HG02759 (cell line): ENCODE measurements around the gene PHC3.
A peak's percentile ranks its signal among the peaks of the same experiment; 100 is the strongest.

Experiments used
- ATAC-seq: cut with Tn5 transposase; IDR thresholded peaks from one replicate; pipeline ENCODE4 v1.9.1; 2021; ENCODE audit warnings: mild to moderate bottlenecking, moderate library complexity; ENCODE audit not compliant: unreplicated experiment

The PHC3 gene

DNA sequence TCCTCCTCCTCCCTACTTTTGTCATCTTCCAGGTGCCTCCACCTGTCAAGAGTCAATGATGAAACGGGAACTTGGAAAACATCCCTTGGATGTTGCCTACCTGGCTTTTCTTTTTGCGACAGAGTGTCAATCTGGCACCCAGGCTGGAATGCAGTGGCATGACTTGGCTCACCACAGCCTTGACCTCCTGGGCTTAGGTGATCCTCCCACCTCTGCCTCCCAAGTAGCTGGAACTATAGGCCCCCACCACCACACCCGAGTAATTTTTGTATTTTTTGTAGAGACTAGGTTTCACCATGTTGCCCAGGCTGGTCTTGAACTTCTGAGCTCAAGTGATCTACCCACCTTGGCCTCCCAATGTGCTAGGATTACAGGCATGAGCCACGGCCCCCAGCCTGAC lies 100.9 kb downstream of the PHC3 start:
- no peak for ATAC-seq

DNA sequence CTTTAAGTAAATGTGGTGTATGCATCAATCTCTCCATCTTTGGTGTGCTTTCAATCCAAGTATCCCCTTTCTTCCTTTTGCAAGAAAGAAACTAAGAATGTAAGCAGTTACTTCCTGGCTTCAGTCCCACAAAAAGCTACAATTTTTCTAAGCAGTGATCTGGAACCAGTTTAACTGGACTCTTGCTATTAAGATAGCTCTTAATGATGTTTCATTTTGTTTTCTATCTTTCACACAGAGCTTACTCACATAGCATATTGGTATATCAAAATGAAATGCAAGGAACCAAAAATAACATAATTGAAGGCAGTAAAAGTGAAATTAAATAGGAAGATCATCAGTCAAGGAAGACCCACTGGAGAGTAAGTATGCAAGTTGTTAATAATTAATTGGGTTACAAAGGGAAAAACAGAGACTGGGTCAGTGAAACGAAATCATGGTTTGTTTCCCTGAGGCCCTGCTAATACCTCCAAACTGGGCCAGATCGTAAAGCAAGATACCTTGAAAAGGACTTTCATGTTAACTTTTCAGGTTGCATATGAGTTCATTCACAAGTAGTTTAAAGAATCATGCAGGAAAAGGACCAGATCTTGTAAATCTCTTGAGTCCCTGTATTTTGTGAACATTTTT lies 101.9 kb downstream of the PHC3 start:
- no peak for ATAC-seq

DNA sequence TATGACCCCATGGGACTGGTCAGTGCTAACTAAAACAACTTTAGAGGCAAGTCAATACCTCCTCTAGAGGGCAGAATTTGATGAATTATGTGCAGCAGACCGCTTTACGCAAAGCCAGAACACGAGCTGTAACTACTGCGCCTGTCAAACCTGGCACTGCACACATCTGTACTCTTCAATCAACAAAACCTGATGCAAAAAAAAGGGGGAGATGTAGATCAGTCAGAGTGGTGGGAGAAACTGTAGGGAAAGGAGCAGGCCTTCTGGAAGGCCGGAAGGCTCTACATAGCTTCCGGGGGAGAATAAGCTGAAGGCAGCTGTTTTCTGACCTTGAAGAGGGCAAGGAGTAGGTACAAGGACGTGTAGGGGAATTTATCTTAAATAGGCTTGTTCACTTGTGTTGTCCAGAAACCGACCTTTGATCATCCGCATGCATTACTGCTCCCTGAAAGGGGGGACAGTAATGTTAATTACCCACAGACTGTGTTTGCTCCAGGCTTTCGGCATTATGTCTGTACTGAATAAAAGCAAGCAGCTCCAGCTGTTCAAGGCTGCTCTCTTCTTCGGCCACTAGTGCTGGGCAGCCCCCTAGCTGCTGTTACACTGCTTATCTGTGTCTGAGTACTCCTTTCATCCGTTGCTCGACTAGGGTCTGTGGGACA lies 102.8 kb downstream of the PHC3 start:
- ATAC-seq = no peak

DNA sequence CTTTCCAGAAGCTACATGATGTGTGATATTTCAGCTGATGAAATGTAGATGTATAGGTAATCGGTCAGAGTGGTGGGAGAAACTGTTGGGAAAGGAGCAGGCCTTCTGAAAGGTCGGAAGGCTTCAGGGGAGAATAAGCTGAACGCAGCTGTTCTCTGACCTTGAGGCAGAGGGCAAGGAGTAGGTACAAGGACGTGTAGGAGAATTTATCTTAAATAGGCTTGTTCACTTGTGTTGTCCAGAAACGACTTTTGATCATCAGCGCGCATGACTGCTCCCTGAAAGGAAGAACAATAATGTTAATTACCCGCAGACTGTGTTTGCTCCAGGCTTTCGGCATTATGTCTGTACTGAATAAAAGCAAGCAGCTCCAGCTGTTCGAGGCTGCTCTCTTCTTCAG lies 104.2 kb downstream of the PHC3 start:
- no peak for ATAC-seq

DNA sequence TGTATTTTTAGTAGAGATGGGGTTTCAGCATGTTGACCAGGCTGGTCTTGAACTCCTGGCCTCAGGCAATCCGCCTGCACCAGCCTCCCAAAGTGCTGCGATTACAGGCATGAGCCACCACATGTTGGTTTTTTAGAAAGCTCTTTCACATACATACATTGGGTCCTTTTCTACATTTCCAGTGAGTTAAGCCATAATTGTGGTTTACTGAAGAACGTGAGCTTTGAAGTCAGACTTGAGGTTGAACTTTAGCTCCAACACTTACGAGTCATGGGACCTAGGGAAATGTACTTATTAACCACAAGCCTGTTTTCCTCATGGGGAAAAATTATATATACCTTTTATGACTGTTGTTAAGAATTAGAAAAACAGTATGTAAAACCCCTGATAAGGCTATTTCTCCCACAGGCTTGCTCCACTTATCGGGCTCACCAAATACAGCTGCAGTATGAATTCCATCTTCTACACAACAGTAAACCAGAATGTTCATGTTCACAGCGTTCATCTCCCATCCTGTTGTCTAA lies 104.8 kb downstream of the PHC3 start:
- no peak for ATAC-seq

DNA sequence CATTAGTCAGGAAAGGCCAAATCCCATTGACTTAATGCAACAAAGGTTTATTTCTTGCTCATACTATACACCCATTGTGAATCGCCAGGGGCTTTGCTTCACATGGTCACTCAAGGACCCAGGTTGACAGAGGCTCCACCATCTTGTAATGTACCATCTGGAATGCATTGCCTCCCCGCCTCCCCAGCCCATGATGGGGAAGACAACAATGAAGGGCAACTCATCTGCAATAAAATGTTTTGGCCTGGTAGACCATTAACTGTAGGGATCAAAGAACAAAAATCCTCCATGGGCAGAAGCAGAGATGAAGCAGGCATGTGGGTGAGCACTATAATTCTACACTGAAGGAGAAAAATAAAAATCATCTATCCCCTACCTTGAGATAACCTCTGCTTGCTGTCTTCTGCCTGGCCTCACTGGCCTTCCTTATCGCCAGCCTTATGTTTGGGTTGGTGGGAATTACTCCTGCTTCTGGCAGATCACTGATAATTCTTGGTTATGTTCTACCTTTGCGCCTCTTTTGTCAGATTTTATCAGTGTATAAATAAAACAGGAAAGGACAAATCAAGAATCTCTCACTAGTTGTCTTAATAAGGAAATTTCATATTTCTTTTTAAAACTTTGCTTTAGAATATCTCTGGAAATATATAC lies 106.0 kb downstream of the PHC3 start:
- ATAC-seq = no peak

DNA sequence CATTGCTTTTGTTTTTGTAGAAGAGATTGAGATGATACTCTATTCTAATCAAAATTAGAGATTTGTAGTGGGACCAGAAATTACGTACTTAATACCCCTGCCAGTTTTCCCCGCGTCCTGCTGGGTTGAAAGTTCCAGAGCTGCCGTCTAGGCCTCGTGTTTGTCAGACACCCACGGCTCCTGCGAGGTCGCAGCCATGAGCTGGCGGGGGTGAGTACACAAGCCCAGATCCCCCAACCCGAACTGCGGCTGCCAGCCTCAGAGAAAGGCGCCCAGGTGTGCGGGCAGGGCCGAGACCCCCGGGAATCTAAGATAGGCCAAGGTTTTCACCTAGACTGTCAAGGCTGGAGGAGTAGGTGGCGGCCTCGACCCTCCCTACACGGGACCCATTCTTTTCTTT lies 117.4 kb downstream of the PHC3 start:
- ATAC-seq = no peak

DNA sequence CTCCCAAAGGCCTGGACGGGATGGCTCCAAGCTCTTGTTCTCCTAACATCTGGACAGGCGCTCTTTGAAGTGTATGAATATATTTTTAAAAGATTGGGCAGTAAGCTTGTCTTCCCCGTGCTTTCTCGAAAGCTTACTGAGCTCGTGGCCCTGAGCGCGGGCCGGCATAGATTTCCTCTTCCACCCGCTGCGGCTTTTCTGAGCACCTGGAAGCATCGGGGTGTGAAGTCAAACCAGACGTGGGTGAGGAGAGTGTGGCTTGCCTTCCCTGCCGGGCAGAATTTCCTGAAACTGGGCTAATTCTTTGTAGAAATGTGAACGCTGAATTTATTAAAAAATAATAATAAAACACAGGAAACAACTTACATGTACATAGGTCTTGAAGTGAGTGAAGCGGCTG lies 117.8 kb downstream of the PHC3 start:
- ATAC-seq = no peak

DNA sequence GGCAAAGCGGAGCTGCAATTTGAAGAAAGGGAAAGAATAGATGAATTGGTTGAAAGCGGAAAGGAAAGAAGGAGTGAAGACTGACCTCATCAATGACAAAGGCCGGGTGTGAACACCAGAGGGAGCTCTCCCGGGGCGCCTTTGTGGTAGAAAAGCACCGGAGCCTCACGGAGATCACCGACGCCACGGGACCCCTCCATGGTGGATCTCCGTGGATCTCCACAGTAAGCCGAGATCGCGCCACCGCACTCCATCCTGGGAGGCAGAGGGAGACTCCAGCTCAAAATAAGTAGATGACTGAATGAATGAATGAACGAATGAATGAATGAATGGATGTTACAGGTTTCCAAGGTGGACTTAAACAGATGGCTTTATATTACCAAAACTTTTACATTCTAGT lies 118.8 kb downstream of the PHC3 start:
- ATAC-seq = no peak

DNA sequence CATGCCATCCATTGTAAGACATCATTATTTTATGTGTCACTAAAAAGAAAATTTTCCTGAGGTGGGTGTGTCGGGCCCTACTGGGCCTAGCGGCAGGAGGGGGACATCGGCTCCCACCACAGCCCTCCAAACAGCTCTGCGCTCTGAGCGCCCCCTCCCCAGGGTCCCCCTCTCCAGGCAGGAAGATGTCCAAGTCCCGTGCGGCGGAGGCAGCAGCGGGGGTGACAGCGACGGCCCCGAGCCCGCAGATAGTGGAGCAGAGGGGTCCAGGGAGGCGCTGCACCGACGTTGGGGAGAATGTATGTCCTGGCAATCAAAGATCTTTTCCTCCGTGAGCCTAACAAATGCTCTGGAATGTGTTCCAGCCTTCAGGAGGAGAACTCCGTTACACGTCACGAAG lies 119.5 kb downstream of the PHC3 start:
- ATAC-seq = no peak

DNA sequence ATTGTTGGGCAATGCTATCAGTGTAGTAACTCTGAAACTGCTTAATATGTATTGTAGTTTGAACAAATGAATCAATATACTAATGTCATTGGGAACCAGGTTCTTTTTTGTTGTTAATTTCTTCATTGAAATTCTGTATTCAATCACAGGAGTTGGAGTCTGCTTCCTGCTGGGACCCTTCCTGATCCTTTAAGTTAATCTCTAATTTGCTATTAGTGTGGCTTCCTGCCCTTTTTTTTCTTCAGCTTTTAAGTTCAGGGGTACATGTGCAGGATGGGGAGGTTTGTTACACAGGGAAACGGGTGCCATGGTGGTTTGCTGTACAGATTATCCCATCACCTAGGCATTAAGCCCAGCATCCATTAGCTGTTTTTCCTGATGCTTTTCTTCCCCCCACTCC lies 122.1 kb downstream of the PHC3 start:
- ATAC-seq = no peak

DNA sequence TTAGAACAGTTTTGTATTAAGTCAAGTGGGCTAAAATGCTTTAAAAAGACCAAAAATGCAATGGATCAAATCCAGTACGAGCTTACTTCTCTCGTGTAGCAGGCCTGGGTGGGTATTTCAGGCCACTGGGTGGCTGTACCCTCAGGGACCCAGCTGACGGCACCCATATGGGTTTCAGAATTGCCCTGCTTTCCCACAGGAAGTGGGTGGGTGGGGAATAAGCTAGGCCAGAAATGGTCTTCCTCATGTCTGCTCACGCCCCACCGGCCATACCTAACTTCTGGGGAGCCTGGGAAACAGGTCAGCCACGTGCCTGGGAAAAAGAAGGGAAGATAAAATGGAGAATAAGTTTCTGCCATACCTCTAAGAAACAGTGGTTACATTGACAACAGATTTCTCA lies 123.4 kb downstream of the PHC3 start:
- ATAC-seq = no peak

DNA sequence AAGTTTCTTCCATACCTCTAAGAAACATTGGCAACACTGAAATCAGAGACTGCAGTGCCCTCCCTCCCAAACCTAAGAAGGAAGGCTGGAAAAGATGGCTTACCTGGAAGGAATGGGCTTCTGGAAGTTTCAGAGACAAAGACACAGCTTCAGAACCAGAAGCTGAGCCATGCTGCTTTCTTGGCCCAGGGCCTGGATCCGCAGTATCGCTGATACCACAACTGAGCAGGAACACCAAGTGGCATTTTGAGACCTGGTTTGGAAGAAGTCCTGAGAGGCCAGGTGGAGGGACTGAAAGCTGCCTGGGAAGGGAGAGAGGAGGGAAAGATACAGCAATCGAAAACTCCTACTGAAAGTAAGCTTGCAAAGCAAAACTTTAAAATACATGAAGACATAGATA lies 124.0 kb downstream of the PHC3 start:
- no peak for ATAC-seq

DNA sequence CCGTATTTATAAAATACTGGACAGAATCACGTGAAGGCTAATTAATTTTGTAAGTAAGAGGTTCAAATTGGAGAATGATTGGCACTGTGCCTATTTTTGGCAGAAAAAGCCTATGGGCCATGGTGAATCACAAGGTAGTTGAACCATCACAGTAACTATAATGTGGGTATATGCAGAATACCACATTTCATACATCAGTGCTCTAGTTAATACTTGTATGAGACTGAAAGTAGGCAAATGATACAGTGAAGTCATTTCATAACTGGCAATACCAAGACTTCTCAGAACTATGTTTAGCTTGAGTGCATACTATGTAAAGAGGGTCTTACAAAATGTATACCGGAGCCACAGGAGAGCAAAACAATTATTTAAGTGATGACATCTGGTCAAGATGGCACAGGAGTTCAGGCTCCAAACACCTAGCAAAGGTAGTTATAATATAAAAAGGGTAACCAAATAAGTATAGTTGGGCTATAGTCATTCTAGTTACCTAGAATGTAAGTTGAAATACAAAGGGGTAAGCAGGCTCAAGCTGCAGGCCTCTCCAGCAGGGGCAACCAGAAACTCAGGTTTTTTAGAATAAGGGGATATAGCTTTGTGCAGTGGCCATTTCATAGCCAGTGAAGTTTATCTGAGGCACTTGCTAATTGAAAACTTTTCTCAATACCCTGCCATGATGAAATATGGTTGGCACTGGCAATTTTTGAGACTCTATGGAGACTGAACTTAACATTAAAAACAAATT lies 124.7 kb downstream of the PHC3 start:
- ATAC-seq = peak; percentile 87

DNA sequence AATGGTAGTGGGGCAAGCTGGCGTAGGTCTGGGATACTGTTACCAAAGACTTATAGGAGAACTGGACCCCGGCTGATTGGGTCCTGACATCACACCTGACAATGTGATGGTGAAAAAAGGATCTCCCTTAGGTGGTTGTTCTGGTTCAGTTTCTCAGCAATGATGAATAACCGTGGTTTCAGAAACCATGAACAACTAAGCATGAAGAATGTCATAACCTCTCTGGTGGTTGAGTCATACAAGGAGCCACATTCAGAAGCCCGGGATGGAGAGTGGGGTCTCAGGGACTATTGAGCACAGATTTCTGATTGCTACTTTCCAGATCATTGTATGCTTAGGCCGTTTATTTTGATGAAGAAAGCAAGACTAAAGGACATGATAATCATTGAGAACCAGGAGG lies 126.3 kb downstream of the PHC3 start:
- peak; percentile 76 for ATAC-seq

DNA sequence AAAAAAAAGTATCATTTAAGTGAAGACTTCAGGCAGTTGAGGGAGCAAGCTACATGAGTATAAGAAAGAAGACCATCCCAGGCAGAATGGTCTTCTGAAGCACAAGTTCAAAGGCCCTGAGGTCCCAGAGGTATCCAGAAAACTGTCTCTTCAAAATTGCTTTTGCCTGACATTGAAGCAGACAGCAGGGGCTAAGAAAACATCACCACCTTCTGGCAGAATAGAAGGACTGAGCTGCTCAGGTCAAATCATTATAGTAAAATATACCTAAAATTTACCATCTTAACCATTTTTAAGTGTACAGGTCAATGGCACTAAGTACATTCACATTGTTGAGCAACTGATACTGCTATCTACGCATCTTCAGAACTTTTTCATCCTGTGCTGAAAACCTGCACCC lies 127.3 kb downstream of the PHC3 start:
- ATAC-seq = no peak

DNA sequence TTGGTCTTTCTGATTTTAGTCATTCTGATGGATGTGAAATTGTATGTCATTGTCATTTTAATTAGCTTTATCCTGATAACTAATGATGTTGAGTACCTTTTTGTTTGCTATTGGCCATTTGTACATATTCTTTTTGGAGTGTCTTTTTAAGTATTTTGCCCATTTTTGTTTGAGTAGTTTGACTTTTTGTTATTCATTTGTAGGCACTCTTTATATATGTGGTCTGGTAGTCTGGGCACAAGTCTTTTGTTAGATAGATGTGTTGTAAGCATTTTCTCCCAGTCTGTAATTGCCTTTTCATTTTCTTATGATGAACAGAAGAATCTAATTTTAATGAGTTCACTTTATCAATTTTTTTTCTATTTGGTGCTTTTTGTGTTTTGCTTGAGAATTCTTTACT lies 129.1 kb downstream of the PHC3 start:
- no peak for ATAC-seq

DNA sequence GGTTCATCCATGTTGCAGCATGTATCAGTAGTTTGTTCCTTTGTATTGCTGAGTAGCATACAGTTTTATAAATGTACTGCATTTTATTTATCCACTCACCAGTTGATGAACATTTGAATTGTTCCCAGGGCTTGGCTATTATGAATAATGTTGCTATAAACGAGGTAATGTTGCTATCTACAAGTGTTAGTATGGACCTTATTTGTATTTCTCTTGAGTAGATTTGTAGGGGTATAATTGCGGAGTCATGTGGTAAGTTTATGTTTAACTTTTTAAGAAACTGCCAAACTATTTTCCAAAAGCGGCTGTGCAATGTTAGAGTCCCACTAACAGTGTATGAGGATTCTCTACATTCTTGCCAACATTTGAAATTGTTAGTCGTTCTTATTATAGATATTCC lies 130.8 kb downstream of the PHC3 start:
- no peak for ATAC-seq

DNA sequence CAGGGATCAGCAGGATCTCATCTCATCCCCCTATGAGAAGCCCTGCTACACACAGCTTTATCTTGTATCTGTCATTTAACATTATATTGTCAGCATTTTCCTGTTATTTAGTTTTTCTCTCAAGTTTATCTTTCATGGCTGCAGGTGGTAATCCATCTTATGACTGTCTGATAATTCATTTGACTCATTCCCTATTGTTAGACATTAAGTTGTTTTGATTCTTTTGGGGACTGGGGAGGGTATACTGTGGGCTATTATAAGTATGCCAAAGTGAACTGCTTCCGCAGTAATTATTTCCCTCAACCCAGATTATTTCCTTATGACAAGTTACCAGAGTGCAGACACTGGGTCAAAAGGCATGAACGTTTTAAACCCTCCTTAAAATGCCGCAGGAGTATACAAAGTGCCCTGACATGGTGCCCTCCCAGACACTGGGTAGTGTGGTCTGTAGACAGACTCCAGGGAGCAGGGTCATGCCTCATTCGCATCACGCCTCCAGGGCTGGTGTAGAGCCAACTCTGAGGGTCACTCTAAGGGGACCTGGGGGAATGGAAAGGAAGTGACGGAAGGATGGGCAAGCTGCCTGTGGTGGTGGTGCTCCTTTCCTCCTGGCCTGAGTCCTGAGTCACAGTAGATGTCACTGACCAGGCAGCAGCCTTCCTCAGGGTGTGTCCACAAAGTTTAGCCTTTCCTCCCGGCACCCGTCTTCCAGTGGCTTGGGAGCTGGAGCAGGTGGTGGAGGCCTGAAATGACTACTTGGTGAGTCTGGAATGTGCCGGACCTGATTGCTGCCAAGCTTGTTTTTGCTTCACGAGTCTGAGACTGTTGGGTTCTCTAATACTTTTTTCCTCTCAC lies 132.2 kb downstream of the PHC3 start:
- no peak for ATAC-seq

DNA sequence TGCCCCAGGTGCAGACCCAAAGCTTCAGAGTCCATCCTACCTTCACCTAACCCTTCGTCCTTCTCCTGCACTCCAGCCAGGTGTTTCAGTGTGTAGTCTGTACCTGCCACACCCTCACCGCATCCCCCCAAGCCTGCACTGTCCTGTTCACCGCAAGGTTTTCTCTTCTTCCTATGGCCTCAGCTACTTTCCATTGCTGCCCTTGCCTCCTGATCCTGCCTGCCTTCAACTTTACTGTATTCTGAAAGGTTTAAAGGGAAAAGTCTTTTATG lies 134.5 kb downstream of the PHC3 start:
- ATAC-seq = no peak
